A549 (cell line): ENCODE data around the gene HOXB5.

Source experiments
- CBX8 ChIP-seq: fragments of 200-600 bp; sonication (generic); IDR thresholded peaks from 2 replicates; pipeline ENCODE4 v1.6.1; 2016
- CTCF ChIP-seq: fragments of >200 bp; sonication (Bioruptor Twin); formaldehyde crosslinking; IDR thresholded peaks from 3 replicates; pipeline ENCODE4 v1.5.1; 2016
- ELK1 ChIP-seq: fragments of 150-350 bp; IDR thresholded peaks from 2 replicates; pipeline ENCODE4 v1.6.1; 2014; ENCODE audit warnings: low read depth, mild to moderate bottlenecking, low read length
- RARB ChIP-seq: fragments of 250-450 bp; sonication (Bioruptor Pico); IDR thresholded peaks from 2 replicates; pipeline ENCODE4 v1.8.0; 2021; ENCODE audit warnings: mild to moderate bottlenecking, moderate library complexity
- SMC3 ChIP-seq: fragments of >200 bp; sonication (Bioruptor Twin); formaldehyde crosslinking; IDR thresholded peaks from 3 replicates; pipeline ENCODE4 v1.6.1; 2018; ENCODE audit warnings: inconsistent platforms

- TF ChIP-seq CTCF (no peak), ELK1 (no peak), RARB (CRISPR knock-in tag) (no peak), SMC3 (no peak), CBX8 (no peak)
Measured at GRCh38 chr17:48589831-48590606, 3.6 kb downstream of the HOXB5 start, which contains the start of gene HOXB3.
